GM23248 (cell line): ENCODE results near the gene CERK. TPM values are rescaled to one million over a fixed set of nuclear protein-coding genes. Genes with fewer than 3 reads are reported as not detected.
"Not testable (repeated sequence)": the region's sequence is repeated elsewhere in the genome, so short reads cannot be mapped to it uniquely, and the experiment has no call there.

Experiments used
- DNase-seq: peaks from one replicate; pipeline ENCODE4 v3.0.0-alpha.2; 2015
- H2AFZ ChIP-seq: fragments of 200-600 bp; sonication (generic); 2 replicates; pipeline ENCODE4 v1.6.1; 2016; ENCODE audit warnings: antibody characterized with exemption
- H3F3A ChIP-seq: fragments of 200-600 bp; sonication (generic); 2 replicates; pipeline ENCODE4 v1.6.1; 2016; ENCODE audit warnings: mild to moderate bottlenecking, antibody characterized with exemption, mixed run types; ENCODE audit not compliant: insufficient read depth
- H3K27ac ChIP-seq: fragments of 200-600 bp; sonication (generic); 2 replicates; pipeline ENCODE4 v1.5.1; 2016; ENCODE audit warnings: mild to moderate bottlenecking
- H3K27me3 ChIP-seq: fragments of 200-600 bp; sonication (generic); replicated peaks from 2 replicates; pipeline ENCODE4 v1.6.1; 2016; ENCODE audit warnings: mild to moderate bottlenecking; ENCODE audit not compliant: insufficient read depth
- H3K36me3 ChIP-seq: fragments of 200-600 bp; sonication (generic); 2 replicates; pipeline ENCODE4 v1.6.1; 2016; ENCODE audit warnings: low read depth, mild to moderate bottlenecking
- H3K4me1 ChIP-seq: fragments of 200-600 bp; sonication (generic); 2 replicates; pipeline ENCODE4 v1.6.1; 2016; ENCODE audit warnings: mild to moderate bottlenecking; ENCODE audit not compliant: insufficient read depth
- H3K4me2 ChIP-seq: fragments of 200-600 bp; sonication (generic); one replicate; pipeline ENCODE4 v1.6.1; 2016; ENCODE audit warnings: mild to moderate bottlenecking; ENCODE audit not compliant: unreplicated experiment
- H3K4me3 ChIP-seq: fragments of 200-600 bp; sonication (generic); 2 replicates; pipeline ENCODE4 v1.5.1; 2016; ENCODE audit warnings: mild to moderate bottlenecking
- H3K79me2 ChIP-seq: fragments of 200-600 bp; sonication (generic); 2 replicates; pipeline ENCODE4 v1.6.1; 2016; ENCODE audit warnings: mild to moderate bottlenecking; ENCODE audit not compliant: insufficient read depth
- H3K9ac ChIP-seq: fragments of 200-600 bp; sonication (generic); 2 replicates; pipeline ENCODE4 v1.6.1; 2016; ENCODE audit warnings: mild to moderate bottlenecking
- H3K9me2 ChIP-seq: fragments of 200-600 bp; sonication (generic); 2 replicates; pipeline ENCODE4 v1.6.1; 2016; ENCODE audit warnings: mixed run types, mild to moderate bottlenecking, moderate library complexity; ENCODE audit not compliant: insufficient read depth
- H3K9me3 ChIP-seq: fragments of 200-600 bp; sonication (generic); one replicate; pipeline ENCODE4 v1.6.1; 2017; ENCODE audit warnings: low read depth
- H4K20me1 ChIP-seq: fragments of 200-600 bp; sonication (generic); 2 replicates; pipeline ENCODE4 v1.6.0; 2016; ENCODE audit not compliant: insufficient read depth
- EZH2phosphoT487 ChIP-seq: fragments of 200-600 bp; sonication (generic); IDR thresholded peaks from 2 replicates; pipeline ENCODE4 v1.6.1; 2018; ENCODE audit warnings: antibody characterized with exemption, moderate library complexity, mild to moderate bottlenecking, low read depth; ENCODE audit not compliant: insufficient read depth
- WGBS, 2 experiments: methylation state at CpG; one replicate each; pipeline ENCODE4 v1.1.6; 2015 to 2017; ENCODE audit warnings: low lambda C conversion rate in 2 of 2, low coverage in 1 of 2; ENCODE audit errors: missing lambda C conversion rate in 2 of 2; 5-methylcytosine and 5-hydroxymethylcytosine counted together
- in situ Hi-C: fragments of 300-500 bp; cut with MboI; formaldehyde crosslinking; loops from 2 replicates; pipeline ENCODE4 v1.15.0; 2020
- polyA plus RNA-seq: library from polyadenylated mRNA; unstranded; fragments of >200 nt; fragmentation: Nextera tagmentation; extraction: Ambion mirVana; gene quantifications from 2 replicates; pipeline ENCODE4 v1.2.1, GENCODE V29; 2016
- total RNA-seq: library from RNA; depleted of rRNA; stranded (reverse); fragments of >200 nt; shearing (Covaris generic); gene quantifications from 2 replicates; pipeline ENCODE4 v1.2.3, GENCODE V29; 2014; rRNA removed

The CERK gene
- total and polyA plus RNA-seq, 2 experiments from 2014 or later, result 25.3 to 45.4 TPM

DNA sequence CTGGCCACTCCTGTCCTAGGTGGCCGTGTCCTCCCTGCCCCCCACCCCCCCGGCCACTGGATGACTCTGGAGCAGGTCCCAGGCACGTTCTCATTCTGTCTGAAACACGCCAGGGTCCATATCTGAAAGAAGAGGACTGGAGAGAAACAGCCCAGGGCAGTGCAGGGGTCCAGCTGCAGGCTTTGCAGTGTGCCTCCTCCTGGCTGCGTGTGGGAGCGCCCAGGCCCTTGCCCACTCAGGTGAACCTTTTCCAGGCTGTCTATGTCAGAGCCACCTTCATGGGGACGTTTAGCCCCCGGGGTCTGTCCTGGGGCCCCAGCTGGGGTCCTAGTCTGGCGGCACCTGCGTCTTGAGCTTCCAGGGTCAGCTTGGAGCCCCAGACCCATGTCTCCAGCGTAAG lies 102.3 kb downstream of the CERK start:
- Histone ChIP-seq H3F3A (no peaks in the 10 kb centered on the region), H3K9me2 (no peaks in the 10 kb centered on the region), H3K4me3 (no peak overlapping the region), H3K4me2 (no peak overlapping the region), H3K9ac (no peak overlapping the region), H3K36me3 (no peaks in the 10 kb centered on the region), H3K27me3 (no peaks in the 10 kb centered on the region), H3K4me1 (no peaks in the 10 kb centered on the region), H4K20me1 (no peaks in the 10 kb centered on the region), H3K9me3 (no peaks in the 10 kb centered on the region), H3K79me2 (no peaks in the 10 kb centered on the region), H2AFZ (no peak overlapping the region), H3K27ac (no peak overlapping the region)
- TF ChIP-seq EZH2phosphoT487, result no peak
- in situ Hi-C loops, result no loop called here
- 75 to 80% methylated on average over 10 to 11 of the region's 11 CpGs for WGBS, 2 experiments
- DNase-seq, result no peak

DNA sequence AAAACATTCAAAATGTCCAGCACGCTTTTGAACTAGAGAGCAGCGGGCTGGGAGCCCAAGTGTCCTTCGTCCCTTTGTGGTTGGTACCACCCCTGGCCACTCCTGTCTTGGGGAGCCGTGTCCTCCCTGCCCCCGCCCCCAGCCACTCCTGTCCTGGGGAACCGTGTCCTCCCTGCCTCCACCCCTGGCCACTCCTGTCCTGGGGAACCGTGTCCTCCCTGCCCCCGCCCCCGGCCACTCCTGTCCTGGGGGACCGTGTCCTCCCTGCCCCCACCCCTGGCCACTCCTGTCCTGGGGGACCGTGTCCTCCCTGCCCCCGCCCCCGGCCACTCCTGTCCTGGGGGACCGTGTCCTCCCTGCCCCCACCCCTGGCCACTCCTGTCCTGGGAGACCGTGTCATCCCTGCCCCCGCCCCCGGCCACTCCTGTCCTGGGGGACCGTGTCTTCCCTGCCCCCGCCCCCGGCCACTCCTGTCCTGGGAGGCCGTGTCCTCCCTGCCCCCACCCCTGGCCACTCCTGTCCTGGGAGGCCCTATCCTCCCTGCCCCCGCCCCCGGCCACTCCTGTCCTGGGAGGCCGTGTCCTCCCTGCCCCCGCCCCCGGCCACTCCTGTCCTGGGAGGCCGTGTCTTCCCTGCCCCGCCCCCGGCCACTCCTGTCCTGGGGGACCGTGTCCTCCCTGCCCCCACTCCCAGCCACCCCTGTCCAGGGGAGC lies 102.9 kb downstream of the CERK start:
- H2AFZ ChIP-seq, H3K9me2 ChIP-seq, H3K79me2 ChIP-seq, in situ Hi-C loops, H4K20me1 ChIP-seq, H3K9me3 ChIP-seq, H3K4me1 ChIP-seq, H3K9ac ChIP-seq, H3K4me3 ChIP-seq, H3K4me2 ChIP-seq, H3F3A ChIP-seq, H3K27ac ChIP-seq, H3K27me3 ChIP-seq, H3K36me3 ChIP-seq: not testable (repeated sequence)
- 53 to 70% methylated on average over 3 to 30 of the region's 30 CpGs for WGBS, 2 experiments
- peak; percentile 14 for DNase-seq

Other genes starting within 250 kb of the CERK start
- gene CELSR1, start 200.6 kb downstream of the CERK start, total RNA-seq, result 0.38 and 0.54 TPM in 2 replicates
- 0.15 and 0.23 TPM in 2 replicates for gene CELSR1, start 200.6 kb downstream of the CERK start, polyA plus RNA-seq
- gene GRAMD4, start 117.9 kb downstream of the CERK start, total RNA-seq, result 10.6 TPM in 2 replicates
- gene GRAMD4, start 117.9 kb downstream of the CERK start, polyA plus RNA-seq, result 2.6 and 2.9 TPM in 2 replicates
- gene TBC1D22A, start 24.4 kb upstream of the CERK start, total RNA-seq, result 12.3 and 13.3 TPM in 2 replicates
- 16.9 and 17.9 TPM in 2 replicates for gene TBC1D22A, start 24.4 kb upstream of the CERK start, polyA plus RNA-seq